Effector CD8-positive, alpha-beta T cell (primary cell): ENCODE results near the gene CD82.

ENCODE experiments used
- DNase-seq: peaks from one replicate; lab custom pipeline; 2025; lab: John Stamatoyannopoulos, UW
- total RNA-seq, 4 experiments: gene quantifications; one replicate each; lab custom pipeline; 2026; lab: John Stamatoyannopoulos, UW

The CD82 gene, protein sequence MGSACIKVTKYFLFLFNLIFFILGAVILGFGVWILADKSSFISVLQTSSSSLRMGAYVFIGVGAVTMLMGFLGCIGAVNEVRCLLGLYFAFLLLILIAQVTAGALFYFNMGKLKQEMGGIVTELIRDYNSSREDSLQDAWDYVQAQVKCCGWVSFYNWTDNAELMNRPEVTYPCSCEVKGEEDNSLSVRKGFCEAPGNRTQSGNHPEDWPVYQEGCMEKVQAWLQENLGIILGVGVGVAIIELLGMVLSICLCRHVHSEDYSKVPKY
- 46.4 to 232 (median 93.5) reads per million in 4 experiments for total RNA-seq

GRCh38 chr11:44565211-44565952 lies at the start of gene CD82:
CD82 (plus strand) TSS chr11:44565663; CDS start chr11:44594663, 29,000 bp downstream.
- DNase-seq: peak; percentile 95

- no peak for DNase-seq
Measured at GRCh38 chr11:44516688-44517507, 48.6 kb upstream of the CD82 start.

DNA sequence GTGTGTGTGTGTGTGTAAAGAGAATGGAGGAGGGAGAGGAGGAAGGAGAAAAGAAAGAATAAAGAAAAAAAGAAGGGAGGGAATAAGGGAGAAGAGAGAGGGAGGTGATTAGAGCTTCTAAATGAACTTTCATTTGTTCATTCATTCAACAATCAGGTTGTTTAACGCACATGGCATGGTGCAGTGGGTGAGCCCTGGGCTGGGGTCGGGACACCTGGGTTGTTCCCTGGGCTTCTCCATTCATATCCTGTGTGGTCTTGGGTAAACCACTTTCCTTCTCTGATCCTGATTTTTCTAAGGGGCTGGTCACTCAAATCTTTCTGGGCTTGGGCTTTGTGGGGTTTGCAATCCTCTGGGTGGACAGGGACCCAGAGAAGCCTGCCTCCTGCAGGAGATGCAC lies 47.9 kb upstream of the CD82 start:
- DNase-seq: no peak

- no peak for DNase-seq
Measured at GRCh38 chr11:44518968-44519550, 46.4 kb upstream of the CD82 start.

GRCh38 chr11:44519989-44520737 lies 45.3 kb upstream of the CD82 start:
- no peak for DNase-seq

DNA sequence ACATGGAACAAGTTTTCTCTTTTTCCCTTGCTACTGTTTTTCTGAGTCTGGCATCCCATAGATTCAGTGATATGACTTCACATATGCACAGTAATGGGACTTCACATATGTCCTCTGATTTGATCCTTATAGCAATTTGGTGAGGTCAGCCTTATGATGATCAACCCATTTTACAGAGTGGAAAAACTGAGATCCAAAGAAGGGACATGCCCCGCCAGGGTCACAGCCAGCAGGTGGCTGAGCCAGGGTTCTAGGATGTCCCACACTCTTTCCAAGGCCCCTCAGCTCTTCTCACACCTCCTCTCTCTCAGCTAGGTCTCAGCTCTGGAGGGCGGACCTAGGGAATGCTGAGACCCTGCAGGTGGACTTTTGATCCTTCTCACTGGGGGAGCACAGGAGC lies 44.3 kb upstream of the CD82 start:
- DNase-seq: no peak

GRCh38 chr11:44522294-44522693 lies 43.2 kb upstream of the CD82 start:
- no peak for DNase-seq

DNA sequence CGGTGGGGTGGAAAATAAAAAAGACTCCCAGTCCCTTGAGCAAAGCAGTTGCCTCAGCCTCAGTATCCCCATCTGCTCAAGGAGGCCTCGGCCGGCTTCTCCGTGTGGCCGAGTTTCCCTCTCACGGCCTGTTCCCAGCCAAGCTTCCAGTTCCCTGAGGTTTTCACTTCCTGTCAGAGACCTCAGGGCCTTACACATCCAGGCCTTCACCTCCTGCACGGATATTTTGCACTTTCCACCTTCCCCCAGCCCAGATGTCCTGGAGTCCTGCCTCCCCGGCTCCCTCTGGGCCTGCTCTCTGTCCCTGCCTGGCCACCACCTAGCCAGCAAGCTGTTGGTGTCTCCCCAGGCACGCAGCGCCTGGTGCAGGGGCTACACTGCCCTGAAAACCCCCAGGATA lies 41.1 kb upstream of the CD82 start:
- no peak for DNase-seq

GRCh38 chr11:44524751-44525201 lies 40.7 kb upstream of the CD82 start:
- DNase-seq: no peak

DNA sequence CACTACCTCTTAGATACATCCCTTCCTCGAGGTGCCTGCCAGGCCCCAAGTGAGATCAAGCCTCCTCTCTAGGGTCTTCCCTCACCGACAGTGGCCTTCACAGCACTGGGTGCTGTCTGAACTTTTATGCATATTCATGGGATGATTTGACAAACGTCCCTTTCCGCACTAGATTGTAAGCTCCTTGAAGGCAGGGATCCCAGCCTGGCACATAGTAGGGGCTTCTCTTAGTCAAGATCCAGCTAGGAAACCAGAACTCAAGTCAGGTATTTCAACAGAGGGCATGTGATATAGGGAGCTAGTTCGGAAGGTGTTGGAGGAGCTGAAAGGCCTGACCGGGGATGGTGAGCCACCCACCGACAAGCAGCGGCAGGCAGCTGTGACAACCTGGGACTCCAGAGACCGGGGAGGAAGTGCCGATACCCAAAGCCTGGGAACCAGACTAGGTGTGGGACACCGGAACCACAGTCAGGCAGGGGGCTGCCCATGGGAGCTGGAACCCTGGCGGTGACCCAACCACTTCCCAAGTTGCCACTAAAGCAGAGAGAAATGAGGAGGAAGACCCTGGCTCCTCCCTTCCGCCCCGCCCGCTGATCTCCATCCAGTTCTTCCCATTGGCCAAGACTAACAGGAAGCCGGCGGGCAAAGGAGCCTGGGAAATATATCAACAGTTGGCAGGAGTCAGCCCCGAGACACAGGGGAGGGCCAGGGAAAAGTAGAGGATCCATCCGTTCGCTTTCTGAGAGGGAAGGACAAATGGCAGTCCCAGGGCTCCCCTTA lies 39.8 kb upstream of the CD82 start:
- no peak for DNase-seq

GRCh38 chr11:44526438-44526837 lies 39.0 kb upstream of the CD82 start:
- DNase-seq: no peak

GRCh38 chr11:44527476-44527875 lies 38.0 kb upstream of the CD82 start:
- no peak for DNase-seq

DNA sequence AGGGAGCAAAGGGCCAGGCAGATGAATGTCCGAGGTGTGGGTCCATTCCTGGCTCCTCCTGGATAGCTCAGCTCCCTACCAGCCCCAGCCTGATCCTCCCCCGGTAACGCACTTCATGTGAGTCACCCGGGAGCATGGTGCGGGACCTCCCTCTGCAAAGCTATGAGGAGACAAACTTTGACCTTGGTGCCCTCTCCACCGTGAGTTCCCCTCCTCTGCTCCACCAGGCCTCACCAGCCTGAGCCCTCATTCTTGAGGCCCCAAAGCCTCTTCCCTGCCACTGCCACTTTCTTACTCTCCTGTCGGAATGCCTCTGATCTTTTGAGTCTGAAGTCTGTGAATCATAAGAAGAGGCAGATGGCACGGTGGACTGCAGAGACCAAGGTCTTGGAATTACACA lies 37.4 kb upstream of the CD82 start:
- DNase-seq: no peak

DNA sequence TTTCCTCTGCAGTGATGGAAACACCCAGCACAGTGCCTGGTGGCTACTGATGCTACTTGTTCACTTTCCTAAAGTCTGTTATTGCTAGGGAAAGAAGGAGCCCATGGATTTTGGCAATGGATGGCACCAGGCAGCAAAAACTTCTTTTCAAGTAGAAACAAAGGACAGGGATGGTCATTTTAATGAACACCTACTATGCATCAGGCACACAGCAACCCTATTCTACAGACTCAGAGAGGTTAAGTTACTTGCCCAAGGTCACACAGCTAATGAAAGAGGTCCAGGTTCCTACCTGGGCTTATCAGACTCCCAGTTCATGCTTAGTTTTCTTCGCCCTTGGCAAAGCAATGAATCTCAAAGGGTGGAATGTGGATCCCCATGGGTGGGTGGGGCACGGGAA lies 36.9 kb upstream of the CD82 start:
- DNase-seq: no peak

GRCh38 chr11:44529895-44530412 lies 35.5 kb upstream of the CD82 start:
- no peak for DNase-seq

- DNase-seq: no peak
Measured at GRCh38 chr11:44530413-44531115, 34.9 kb upstream of the CD82 start.

DNA sequence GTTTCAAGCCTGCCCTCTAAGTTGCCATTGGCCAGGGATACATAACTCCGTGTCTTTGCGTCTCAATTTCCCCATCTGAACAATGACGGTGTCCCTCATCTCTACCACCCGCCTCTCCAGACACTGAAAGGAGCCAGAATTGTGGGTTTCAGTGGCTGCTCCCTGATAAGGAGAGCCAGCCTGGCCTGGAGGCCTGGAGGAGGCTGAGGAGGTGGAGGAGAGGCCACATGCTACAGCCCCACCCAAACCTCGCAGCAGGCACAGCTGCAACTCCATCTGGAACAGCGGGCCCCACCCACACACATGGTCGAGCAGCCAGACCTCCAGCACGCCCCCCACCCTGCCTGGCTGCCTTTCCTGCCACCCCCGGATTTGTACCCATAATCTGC lies 34.4 kb upstream of the CD82 start:
- no peak for DNase-seq

- DNase-seq: no peak
Measured at GRCh38 chr11:44531636-44532035, 33.8 kb upstream of the CD82 start.

GRCh38 chr11:44532809-44533208 lies 32.7 kb upstream of the CD82 start:
- no peak for DNase-seq
